Measurements from ENCODE around the gene CAMTA1.

The CAMTA1 gene

DNA sequence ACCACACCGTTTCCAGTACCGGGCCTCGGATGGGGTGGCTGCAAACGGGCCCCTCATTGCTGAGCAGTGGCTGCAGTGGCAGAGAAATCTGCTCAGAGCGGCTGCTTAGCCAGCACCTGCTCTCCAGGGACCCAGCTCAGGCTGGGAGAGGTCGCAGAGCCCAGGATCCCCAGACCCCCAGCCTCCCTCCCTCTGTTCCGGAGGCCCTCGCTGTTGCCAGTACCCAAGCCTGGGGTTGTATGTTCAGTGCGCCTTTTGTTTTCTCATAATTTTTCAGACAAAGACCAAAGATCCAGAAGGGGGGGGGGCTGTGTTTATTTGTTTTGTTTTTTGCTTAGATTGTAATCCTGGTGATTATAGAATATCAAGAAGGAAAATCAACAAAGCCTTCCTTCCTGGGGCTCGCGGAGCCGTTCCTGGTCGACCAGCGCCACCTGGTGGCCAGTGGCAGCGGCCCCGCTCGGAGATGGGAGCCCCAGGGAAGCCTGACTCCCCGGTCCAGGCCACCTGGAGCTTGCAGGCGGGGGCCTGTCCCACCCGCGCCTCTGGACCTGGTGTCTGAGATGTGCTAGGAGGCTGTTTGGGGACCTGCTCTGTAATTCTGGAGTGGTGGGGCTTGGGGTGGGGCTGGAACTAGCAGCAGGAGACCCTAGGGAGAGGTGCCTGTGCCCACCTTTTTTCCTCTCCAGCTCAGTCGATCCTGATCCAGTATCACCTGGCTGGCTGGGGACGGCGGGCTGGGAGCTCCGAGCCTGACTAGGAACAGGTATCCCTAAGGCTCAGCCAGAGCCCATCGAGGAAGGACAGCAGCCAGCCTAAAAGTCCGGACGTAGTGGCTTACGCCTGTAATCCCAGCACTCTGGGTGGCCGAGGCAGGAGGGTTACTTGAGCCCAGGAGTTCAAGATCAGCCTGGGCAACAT is 862.0 kb downstream of the CAMTA1 start:
- Histone ChIP-seq H4K20me1 (ENCODE audit: low read depth, low read length) (no peaks in the 10 kb centered on the region), H3K27ac (ENCODE audit: low read depth, low read length) (no peak overlapping the region), H3K36me3 (ENCODE audit: low read length) (no peaks in the 10 kb centered on the region), H3K4me3 (ENCODE audit: insufficient read depth, low read length, poor library complexity, severe bottlenecking) (no peak overlapping the region), H3K9ac (ENCODE audit: low read length) (no peak overlapping the region), H3F3A (ENCODE audit: insufficient read depth) (no peaks in the 10 kb centered on the region), H3K4me2 (ENCODE audit: low read depth, low read length, poor library complexity, severe bottlenecking) (no peak overlapping the region), H3K9me3 (ENCODE audit: insufficient read depth, low read length) (no peaks in the 10 kb centered on the region), H3K79me2 (ENCODE audit: insufficient read depth, low read length) (no peaks in the 10 kb centered on the region), H3K9me2 (replicated peaks; ENCODE audit: insufficient read depth, low read length) (no peaks in the 10 kb centered on the region), H2AFZ (ENCODE audit: low read depth, low read length, severe bottlenecking) (no peak overlapping the region), H3K27me3 (ENCODE audit: low read length) (no peaks in the 10 kb centered on the region)
- TF ChIP-seq, protein P1, sequence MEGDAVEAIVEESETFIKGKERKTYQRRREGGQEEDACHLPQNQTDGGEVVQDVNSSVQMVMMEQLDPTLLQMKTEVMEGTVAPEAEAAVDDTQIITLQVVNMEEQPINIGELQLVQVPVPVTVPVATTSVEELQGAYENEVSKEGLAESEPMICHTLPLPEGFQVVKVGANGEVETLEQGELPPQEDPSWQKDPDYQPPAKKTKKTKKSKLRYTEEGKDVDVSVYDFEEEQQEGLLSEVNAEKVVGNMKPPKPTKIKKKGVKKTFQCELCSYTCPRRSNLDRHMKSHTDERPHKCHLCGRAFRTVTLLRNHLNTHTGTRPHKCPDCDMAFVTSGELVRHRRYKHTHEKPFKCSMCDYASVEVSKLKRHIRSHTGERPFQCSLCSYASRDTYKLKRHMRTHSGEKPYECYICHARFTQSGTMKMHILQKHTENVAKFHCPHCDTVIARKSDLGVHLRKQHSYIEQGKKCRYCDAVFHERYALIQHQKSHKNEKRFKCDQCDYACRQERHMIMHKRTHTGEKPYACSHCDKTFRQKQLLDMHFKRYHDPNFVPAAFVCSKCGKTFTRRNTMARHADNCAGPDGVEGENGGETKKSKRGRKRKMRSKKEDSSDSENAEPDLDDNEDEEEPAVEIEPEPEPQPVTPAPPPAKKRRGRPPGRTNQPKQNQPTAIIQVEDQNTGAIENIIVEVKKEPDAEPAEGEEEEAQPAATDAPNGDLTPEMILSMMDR (IDR thresholded peaks at IDR 0.05; ENCODE audit: insufficient read depth, low read length, poor library complexity, severe bottlenecking): peak; percentile 97
- TF ChIP-seq EZH2phosphoT487 (conservative IDR thresholded peaks at IDR 0.05; ENCODE audit: low read length): no peak

DNA sequence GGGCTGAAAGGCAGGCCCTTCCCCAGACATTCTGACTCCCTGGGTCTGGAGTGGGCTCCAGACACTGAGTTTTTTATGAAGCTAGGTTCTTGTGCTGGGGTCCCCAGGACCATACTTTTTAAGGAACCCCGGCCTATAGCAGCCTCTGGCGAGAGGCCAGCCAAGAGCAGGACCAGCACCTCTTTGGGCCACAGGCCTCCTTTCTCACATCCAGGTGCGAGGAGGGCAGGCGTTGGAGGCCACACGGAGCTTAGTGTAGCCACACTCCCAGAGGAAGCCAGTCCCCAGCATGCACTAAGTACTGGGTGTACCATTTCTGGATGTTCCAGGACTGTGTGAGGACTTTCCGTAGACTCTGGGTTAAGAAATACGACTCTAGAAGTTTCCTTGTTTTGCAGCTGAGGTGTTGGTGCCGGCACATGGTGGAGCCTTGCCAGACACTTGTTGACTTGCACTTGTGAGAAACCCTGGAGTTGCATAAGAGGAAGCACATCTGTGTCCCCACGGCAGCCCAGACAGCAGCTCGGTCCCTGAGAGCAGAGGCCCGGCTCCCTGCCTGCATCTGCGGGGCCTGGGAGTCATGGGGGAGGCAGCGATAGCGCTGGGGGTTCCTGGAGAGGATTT is 863.6 kb downstream of the CAMTA1 start:
- Histone ChIP-seq H3K27ac (ENCODE audit: low read depth, low read length) (no peak overlapping the region), H2AFZ (ENCODE audit: low read depth, low read length, severe bottlenecking) (no peak overlapping the region), H4K20me1 (ENCODE audit: low read depth, low read length) (no peaks in the 10 kb centered on the region), H3K4me3 (ENCODE audit: insufficient read depth, low read length, poor library complexity, severe bottlenecking) (no peak overlapping the region), H3K27me3 (ENCODE audit: low read length) (no peaks in the 10 kb centered on the region), H3K36me3 (ENCODE audit: low read length) (no peaks in the 10 kb centered on the region), H3F3A (ENCODE audit: insufficient read depth) (no peaks in the 10 kb centered on the region), H3K79me2 (ENCODE audit: insufficient read depth, low read length) (no peaks in the 10 kb centered on the region), H3K9ac (ENCODE audit: low read length) (no peak overlapping the region), H3K9me3 (ENCODE audit: insufficient read depth, low read length) (no peaks in the 10 kb centered on the region), H3K9me2 (replicated peaks; ENCODE audit: insufficient read depth, low read length) (no peaks in the 10 kb centered on the region), H3K4me2 (ENCODE audit: low read depth, low read length, poor library complexity, severe bottlenecking) (no peak overlapping the region)
- TF ChIP-seq, protein P1 (IDR thresholded peaks at IDR 0.05; ENCODE audit: insufficient read depth, low read length, poor library complexity, severe bottlenecking): no peak
- no peak for TF ChIP-seq EZH2phosphoT487 (conservative IDR thresholded peaks at IDR 0.05; ENCODE audit: low read length)

DNA sequence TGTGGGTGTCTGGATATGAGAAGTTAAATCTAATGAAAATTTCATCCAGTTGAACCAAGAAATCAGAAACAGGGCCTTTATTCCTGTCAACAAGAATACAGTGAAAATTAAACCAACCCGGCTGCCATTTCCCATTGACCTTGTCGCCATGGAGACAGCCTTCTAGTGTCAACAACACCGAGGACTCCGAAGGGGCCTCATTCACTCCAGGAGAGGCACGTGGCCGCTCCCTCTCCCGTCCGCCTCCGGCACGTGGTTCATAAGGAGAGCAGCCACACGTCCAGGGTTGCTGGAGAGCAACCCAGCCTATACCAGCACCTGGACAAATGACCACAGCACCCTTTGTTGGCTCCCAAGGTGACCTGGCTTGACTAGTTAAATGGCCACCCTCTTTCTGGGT is 865.5 kb downstream of the CAMTA1 start:
- H3K27me3 ChIP-seq (ENCODE audit: low read length): no peaks in the 10 kb centered on the region
- no peak overlapping the region for H2AFZ ChIP-seq (ENCODE audit: low read depth, low read length, severe bottlenecking)
- H3F3A ChIP-seq (ENCODE audit: insufficient read depth): no peaks in the 10 kb centered on the region
- H3K27ac ChIP-seq (ENCODE audit: low read depth, low read length): no peak overlapping the region
- TF ChIP-seq, protein P1 (IDR thresholded peaks at IDR 0.05; ENCODE audit: insufficient read depth, low read length, poor library complexity, severe bottlenecking): no peak
- no peak for TF ChIP-seq EZH2phosphoT487 (conservative IDR thresholded peaks at IDR 0.05; ENCODE audit: low read length)
- no peaks in the 10 kb centered on the region for H3K9me3 ChIP-seq (ENCODE audit: insufficient read depth, low read length)
- no peak overlapping the region for H3K4me3 ChIP-seq (ENCODE audit: insufficient read depth, low read length, poor library complexity, severe bottlenecking)
- no peak overlapping the region for H3K4me2 ChIP-seq (ENCODE audit: low read depth, low read length, poor library complexity, severe bottlenecking)
- H3K9me2 ChIP-seq (replicated peaks; ENCODE audit: insufficient read depth, low read length): no peaks in the 10 kb centered on the region
- H3K36me3 ChIP-seq (ENCODE audit: low read length): no peaks in the 10 kb centered on the region
- H4K20me1 ChIP-seq (ENCODE audit: low read depth, low read length): no peaks in the 10 kb centered on the region
- H3K79me2 ChIP-seq (ENCODE audit: insufficient read depth, low read length): no peaks in the 10 kb centered on the region
- no peak overlapping the region for H3K9ac ChIP-seq (ENCODE audit: low read length)

Measured in SU-DHL-6 (cell line).